Activated T-helper 17 cell treated with anti-CD3 and anti-CD28 coated beads, Interleukin-2, amount 50 U/mL, for 72 hours (primary cell): Measurements from ENCODE around the gene KLHDC8A. TPM values are rescaled to one million over a fixed set of nuclear protein-coding genes. Genes with fewer than 3 reads are reported as not detected.
"Not testable (repeated sequence)": the region's sequence is repeated elsewhere in the genome, so short reads cannot be mapped to it uniquely, and the experiment has no call there.

Experiments used
- ATAC-seq: fragments of 150-1000 bp; cut with Tn5 transposase; replicated peaks from 2 replicates; pipeline ENCODE4 v1.10.0; 2021; ENCODE audit warnings: mild to moderate bottlenecking, moderate library complexity
- H3K27ac Mint-ChIP-seq: one replicate; pipeline ENCODE4 v1.8.0; 2022; ENCODE audit warnings: mixed read lengths
- H3K27me3 Mint-ChIP-seq: one replicate; pipeline ENCODE4 v1.8.0; 2022; ENCODE audit warnings: mixed read lengths
- H3K36me3 Mint-ChIP-seq: one replicate; pipeline ENCODE4 v1.8.0; 2022; ENCODE audit warnings: low read depth, mild to moderate bottlenecking, mixed read lengths
- H3K4me1 Mint-ChIP-seq: one replicate; pipeline ENCODE4 v1.8.0; 2022; ENCODE audit warnings: mixed read lengths
- H3K4me3 Mint-ChIP-seq: one replicate; pipeline ENCODE4 v1.8.0; 2022; ENCODE audit warnings: mild to moderate bottlenecking, mixed read lengths
- H3K9me3 Mint-ChIP-seq: one replicate; pipeline ENCODE4 v1.8.0; 2022; ENCODE audit warnings: mixed read lengths
- total RNA-seq, 2 donors: library from RNA; stranded (reverse); gene quantifications; one replicate each; pipeline ENCODE4 v1.2.3, GENCODE V29; 2022

KLHDC8A gene
- total RNA-seq: not detected

DNA sequence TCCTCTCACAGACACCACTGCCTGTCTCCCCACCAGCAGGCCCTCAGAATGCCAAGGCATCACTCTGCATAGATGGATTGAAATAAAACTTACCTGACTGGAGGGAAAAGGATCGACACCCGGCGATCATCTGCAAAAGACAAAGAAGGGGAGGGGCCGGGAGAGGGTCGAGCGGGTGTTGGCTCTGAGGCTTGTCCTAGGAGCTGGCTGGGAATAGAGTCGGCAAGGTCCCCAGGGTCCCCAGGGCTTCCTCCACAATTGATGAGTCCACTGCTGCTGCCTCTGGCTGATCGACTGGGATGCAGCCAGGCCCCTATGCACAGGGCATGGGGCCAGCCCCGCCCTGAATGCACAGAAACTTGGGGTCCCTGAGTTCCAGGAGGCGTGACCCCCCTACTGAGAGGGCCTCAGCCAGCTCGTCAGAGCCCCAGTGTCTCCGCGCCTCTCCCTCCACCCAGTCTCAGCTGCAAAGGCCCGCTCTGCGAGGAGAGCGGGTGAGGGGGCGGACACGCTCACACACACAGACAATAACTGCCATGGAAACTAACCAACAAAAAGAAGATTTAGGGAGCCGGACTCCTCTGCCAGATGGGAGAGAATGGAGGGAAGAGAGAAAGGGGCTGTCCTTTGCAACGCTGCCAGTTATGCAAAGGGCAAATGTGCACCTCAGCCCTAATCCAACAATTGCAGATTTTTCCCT lies at the start of gene KLHDC8A:
TSS of gene KLHDC8A (minus strand) at position 483 of the 700 bp plus-strand sequence. CDS start 13,318 bp downstream, outside the sequence.
- Mint-ChIP-seq H3K4me3 (no peak within 1 kb of the TSS), H3K27me3 (peaks cover 19% of the 10 kb centered on the region), H3K9me3 (no peaks in the 10 kb centered on the region), H3K4me1 (no peaks in the 10 kb centered on the region), H3K27ac (no peak within 1 kb of the TSS), H3K36me3 (no peaks in the 10 kb centered on the region)
- ATAC-seq: no peak

DNA sequence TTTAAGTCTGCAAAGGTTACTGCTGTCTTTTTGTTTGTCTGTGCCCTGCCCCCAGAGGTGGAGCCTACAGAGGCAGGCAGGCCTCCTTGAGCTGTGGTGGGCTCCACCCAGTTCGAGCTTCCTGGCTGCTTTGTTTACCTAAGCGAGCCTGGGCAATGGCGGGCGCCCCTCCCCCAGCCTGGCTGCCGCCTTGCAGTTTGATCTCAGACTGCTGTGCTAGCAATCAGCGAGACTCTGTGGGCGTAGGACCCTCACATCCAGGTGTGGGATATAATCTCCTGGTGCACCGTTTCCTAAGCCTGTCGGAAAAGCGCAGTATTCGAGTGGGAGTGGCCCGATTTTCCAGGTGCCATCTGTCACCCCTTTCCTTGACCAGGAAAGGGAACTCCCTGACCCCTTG lies 49.5 kb upstream of the KLHDC8A start:
- not testable (repeated sequence) for H3K4me1 Mint-ChIP-seq, H3K9me3 Mint-ChIP-seq, H3K4me3 Mint-ChIP-seq, H3K27ac Mint-ChIP-seq, H3K36me3 Mint-ChIP-seq, H3K27me3 Mint-ChIP-seq, ATAC-seq

- H3K27ac Mint-ChIP-seq, H3K36me3 Mint-ChIP-seq, H3K27me3 Mint-ChIP-seq, ATAC-seq, H3K9me3 Mint-ChIP-seq, H3K4me3 Mint-ChIP-seq, H3K4me1 Mint-ChIP-seq: not testable (repeated sequence)
Observed at GRCh38 chr1:205404484-205404883, 47.8 kb upstream of the KLHDC8A start.

- H3K4me1 Mint-ChIP-seq: no peaks in the 10 kb centered on the region
Observed at GRCh38 chr1:205398586-205398985, 41.9 kb upstream of the KLHDC8A start.

GRCh38 chr1:205396967-205397616 lies 40.4 kb upstream of the KLHDC8A start:
- Mint-ChIP-seq H3K9me3 (no peaks in the 10 kb centered on the region), H3K27me3 (peaks cover 8% of the 10 kb centered on the region), H3K4me3 (no peak overlapping the region), H3K36me3 (no peaks in the 10 kb centered on the region), H3K27ac (no peak overlapping the region), H3K4me1 (no peaks in the 10 kb centered on the region)
- no peak for ATAC-seq

More at GRCh38 chr1:205398586-205398985, 41.9 kb upstream of the KLHDC8A start:
- no peak for ATAC-seq
- H3K36me3 Mint-ChIP-seq: no peaks in the 10 kb centered on the region
- H3K27me3 Mint-ChIP-seq: peaks cover 4% of the 10 kb centered on the region
- H3K27ac Mint-ChIP-seq: no peak overlapping the region
- no peak overlapping the region for H3K4me3 Mint-ChIP-seq
- no peaks in the 10 kb centered on the region for H3K9me3 Mint-ChIP-seq

DNA sequence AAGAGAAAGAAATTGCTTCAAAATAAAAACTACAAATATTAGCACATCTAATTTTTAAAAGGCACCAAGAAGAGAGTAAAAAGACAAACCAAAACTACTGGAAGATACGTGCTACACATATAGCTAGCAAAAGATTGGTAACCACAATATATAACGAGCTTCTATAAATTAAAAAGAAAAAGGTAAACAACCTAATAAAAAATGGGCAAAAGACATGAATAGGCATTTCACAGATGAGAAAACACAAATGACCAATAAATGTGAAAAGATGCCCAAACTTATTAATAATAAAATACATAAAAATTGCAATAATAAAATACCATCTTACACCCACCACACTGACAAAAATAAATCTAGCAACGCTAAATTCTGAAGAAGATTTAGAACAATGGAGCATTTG lies 38.9 kb upstream of the KLHDC8A start:
- H3K27me3 Mint-ChIP-seq: peaks cover 11% of the 10 kb centered on the region
- no peak overlapping the region for H3K4me3 Mint-ChIP-seq
- no peaks in the 10 kb centered on the region for H3K4me1 Mint-ChIP-seq
- no peak for ATAC-seq
- H3K36me3 Mint-ChIP-seq: no peaks in the 10 kb centered on the region
- H3K9me3 Mint-ChIP-seq: no peaks in the 10 kb centered on the region
- no peak overlapping the region for H3K27ac Mint-ChIP-seq

DNA sequence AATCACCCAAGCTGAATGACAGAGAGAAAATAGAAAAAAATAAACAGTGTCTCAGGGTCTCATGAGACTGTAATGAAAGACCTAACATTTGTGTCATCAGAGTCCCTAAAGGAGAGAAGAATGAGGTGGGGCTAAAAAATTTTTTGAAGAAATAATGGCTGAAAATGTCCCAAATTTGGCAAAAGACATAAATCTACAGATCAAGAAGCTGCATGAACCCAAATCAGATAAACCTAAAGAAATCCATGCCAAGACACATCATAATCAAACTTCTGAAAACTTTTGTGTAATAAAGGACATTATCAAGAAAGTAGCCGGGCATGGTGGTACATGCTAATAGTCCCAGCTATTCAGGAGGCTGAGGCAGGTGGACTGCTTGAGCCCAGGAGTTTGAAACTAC lies 35.9 kb upstream of the KLHDC8A start:
- H3K36me3 Mint-ChIP-seq: no peaks in the 10 kb centered on the region

DNA sequence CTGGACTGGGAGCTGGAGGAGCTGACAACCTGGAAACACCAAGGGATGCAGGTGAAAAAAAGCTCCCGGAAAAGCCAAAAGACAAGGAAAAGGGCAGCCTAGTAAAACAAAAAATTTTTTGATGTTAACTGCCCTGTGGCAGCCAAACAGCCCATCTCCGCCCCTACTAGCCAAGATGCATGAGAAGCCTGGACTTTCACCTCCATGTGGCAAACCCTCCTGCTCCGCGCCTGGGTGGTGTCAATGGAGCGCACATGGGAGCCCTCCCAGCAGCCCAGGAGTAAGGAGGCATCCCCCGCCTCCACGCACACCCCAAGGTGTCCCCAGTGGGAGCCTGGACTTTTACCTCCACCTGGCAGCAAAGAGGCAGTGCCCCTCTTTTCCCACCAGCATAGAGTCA lies 34.7 kb upstream of the KLHDC8A start:
- Mint-ChIP-seq H3K9me3 (no peaks in the 10 kb centered on the region), H3K36me3 (no peaks in the 10 kb centered on the region), H3K27me3 (peaks cover 11% of the 10 kb centered on the region), H3K4me1 (no peaks in the 10 kb centered on the region), H3K27ac (no peak overlapping the region), H3K4me3 (no peak overlapping the region)
- no peak for ATAC-seq

More for the DNA sequence above, 35.9 kb upstream of the KLHDC8A start:
- no peak overlapping the region for H3K27ac Mint-ChIP-seq
- H3K9me3 Mint-ChIP-seq: no peaks in the 10 kb centered on the region
- H3K27me3 Mint-ChIP-seq: peaks cover 11% of the 10 kb centered on the region
- ATAC-seq: no peak
- H3K4me3 Mint-ChIP-seq: no peak overlapping the region
- H3K4me1 Mint-ChIP-seq: no peaks in the 10 kb centered on the region

- Mint-ChIP-seq H3K27me3 (peaks cover 11% of the 10 kb centered on the region), H3K36me3 (no peaks in the 10 kb centered on the region), H3K27ac (no peak overlapping the region), H3K4me3 (no peak overlapping the region), H3K9me3 (no peaks in the 10 kb centered on the region), H3K4me1 (no peaks in the 10 kb centered on the region)
- no peak for ATAC-seq
Observed at GRCh38 chr1:205387845-205388244, 31.1 kb upstream of the KLHDC8A start.

- H3K4me3 Mint-ChIP-seq, ATAC-seq, H3K36me3 Mint-ChIP-seq, H3K4me1 Mint-ChIP-seq, H3K9me3 Mint-ChIP-seq, H3K27ac Mint-ChIP-seq: not testable (repeated sequence)
- peaks cover 10% of the 10 kb centered on the region for H3K27me3 Mint-ChIP-seq
Observed at GRCh38 chr1:205382990-205383389, 26.3 kb upstream of the KLHDC8A start.

DNA sequence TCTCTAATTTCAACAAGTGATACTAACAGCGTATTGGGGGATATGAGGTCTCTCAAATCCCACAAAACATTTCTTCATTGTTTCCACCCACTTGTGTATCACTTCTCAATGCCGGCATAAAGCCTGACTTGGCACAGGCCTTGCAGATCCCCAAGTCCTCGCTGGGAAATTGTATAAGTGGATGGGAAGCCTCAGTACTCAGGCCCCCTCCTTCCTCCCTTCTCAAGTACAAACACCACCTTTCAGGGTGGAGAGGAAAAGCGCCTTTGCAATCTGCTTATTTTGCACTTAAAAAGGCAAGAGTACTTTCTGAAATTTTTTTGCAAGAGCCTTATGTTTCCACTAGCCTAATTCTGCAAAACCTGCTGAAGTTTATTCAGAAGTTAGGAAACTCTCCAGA lies 25.8 kb upstream of the KLHDC8A start:
- Mint-ChIP-seq H3K27me3 (peaks cover 10% of the 10 kb centered on the region), H3K4me3 (no peak overlapping the region), H3K36me3 (no peaks in the 10 kb centered on the region), H3K27ac (no peak overlapping the region), H3K9me3 (no peaks in the 10 kb centered on the region), H3K4me1 (no peaks in the 10 kb centered on the region)
- ATAC-seq: no peak

- Mint-ChIP-seq H3K27ac (no peak overlapping the region), H3K36me3 (no peaks in the 10 kb centered on the region), H3K9me3 (no peaks in the 10 kb centered on the region), H3K4me3 (no peak overlapping the region), H3K4me1 (peaks cover 2% of the 10 kb centered on the region), H3K27me3 (peaks cover 10% of the 10 kb centered on the region)
- no peak for ATAC-seq
Observed at GRCh38 chr1:205381305-205381704, 24.6 kb upstream of the KLHDC8A start.

- no peak for ATAC-seq
- peaks cover 14% of the 10 kb centered on the region for H3K27me3 Mint-ChIP-seq
- H3K27ac Mint-ChIP-seq: no peak overlapping the region
- H3K36me3 Mint-ChIP-seq: no peaks in the 10 kb centered on the region
- no peaks in the 10 kb centered on the region for H3K9me3 Mint-ChIP-seq
- no peak overlapping the region for H3K4me3 Mint-ChIP-seq
- peaks cover 7% of the 10 kb centered on the region for H3K4me1 Mint-ChIP-seq
Observed at GRCh38 chr1:205380882-205381281, 24.2 kb upstream of the KLHDC8A start.

GRCh38 chr1:205379056-205379455 lies 22.3 kb upstream of the KLHDC8A start:
- Mint-ChIP-seq H3K4me3 (no peak overlapping the region), H3K27me3 (peaks cover 11% of the 10 kb centered on the region), H3K36me3 (no peaks in the 10 kb centered on the region), H3K9me3 (no peaks in the 10 kb centered on the region), H3K4me1 (peaks cover 19% of the 10 kb centered on the region), H3K27ac (no peak overlapping the region)
- no peak for ATAC-seq

DNA sequence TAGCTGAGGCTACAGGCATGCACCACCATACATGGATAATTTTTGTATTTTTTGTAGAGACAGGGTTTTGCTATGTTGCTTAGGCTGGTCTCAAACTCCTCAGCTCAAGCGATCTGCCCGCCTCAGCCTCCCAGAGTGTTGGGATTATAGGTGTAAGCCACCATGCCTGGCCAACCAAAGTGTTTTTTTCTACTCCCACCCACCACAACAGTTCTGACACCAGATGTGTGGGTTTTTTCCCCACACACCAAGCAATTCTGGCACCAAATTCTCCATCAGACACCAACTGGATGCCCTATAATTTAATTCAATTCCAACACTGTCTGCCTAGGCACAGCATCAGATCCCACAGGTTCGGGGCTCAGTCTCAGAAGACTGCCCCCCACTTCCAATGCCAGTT lies 20.6 kb upstream of the KLHDC8A start:
- Mint-ChIP-seq H3K27me3 (peaks cover 11% of the 10 kb centered on the region), H3K9me3 (no peaks in the 10 kb centered on the region), H3K4me1 (peaks cover 22% of the 10 kb centered on the region), H3K4me3 (no peak overlapping the region), H3K36me3 (no peaks in the 10 kb centered on the region), H3K27ac (no peak overlapping the region)
- no peak for ATAC-seq
